GM18858 (cell line): ENCODE data around the gene ITGB8.

Experiments
- ATAC-seq: cut with Tn5 transposase; IDR thresholded peaks from one replicate; pipeline ENCODE4 v1.9.1; 2021; ENCODE audit not compliant: unreplicated experiment

ITGB8 gene

DNA sequence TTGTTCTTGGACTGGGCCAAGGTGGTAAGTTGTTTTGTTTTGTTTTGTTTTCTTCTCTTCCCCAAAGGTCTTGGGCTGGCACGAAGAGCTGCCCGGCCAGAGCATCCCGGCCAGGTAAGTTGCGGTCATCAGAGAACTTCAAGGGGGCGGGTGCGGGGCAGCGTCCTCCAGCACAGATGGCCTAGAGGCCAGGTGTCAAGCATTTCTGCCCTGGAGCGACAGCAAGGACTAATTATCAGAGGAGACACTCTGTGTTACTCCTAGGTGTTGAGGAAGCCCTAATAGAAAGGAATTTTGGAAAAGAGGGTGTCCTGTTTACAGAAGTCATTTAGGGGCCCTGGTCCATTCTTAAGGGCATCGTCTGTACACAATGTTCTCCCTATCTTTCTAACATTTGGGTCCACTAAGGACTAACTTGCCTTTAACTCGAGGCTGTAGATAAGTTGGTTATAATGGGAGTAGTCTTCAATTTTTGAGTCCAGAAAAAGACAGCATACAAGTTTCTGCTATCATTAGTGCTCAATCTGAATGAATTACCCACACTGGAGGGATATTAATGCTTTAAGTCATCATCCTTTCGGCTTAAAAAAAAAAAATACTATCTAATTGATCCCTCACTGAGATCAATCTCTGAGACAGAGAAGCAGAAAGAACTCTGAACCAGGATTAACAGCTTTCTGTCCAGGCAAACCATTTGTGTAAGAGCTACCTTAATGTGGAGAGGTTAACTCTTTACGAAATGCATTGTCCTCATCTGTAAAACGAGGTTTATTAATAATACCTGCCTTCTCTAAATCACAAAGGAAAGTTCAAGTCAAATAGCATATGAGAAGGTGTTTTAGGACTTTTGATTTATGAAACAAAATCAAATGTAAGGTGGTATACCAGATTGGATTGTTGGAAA, 1.5 kb downstream of the ITGB8 start:
- ATAC-seq = no peak

DNA sequence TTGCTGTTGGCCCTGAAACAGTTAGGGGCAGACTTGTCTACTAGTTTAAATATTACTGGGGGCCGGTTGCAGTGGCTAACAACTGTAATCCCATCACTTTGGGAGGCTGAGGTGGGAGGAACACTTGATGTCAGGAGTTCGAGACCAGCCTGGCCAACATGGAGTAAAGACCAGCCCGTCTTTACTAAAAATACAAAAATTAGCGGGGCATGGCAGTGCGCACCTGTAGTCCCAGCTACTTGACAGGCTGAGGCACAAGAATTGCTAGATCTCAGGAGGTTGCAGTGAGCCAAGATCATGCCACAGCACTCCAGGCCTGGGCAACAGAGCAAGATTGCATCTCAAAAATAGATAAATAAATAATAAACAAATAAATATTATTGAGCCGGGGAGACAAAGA, 7.6 kb downstream of the ITGB8 start:
- ATAC-seq = no peak

DNA sequence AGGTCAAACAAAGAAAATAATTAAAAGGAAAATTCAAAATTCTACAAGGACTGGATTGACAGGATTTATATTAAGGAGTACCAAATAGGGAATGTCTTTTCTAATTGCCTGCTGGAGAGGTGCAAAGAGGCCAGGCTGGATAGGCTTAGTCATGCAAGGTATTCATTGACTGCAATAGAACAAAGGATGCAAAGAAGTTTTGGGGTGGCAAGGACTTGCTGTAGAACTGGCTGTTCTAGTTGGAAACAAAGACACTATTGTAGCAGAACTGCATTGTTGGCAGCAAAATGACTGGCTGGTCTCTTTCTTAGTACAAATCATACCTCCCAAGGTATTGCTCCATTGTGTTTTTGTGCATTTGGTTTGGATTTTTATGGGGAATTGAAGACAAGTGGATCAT, 10.1 kb downstream of the ITGB8 start:
- ATAC-seq = no peak

DNA sequence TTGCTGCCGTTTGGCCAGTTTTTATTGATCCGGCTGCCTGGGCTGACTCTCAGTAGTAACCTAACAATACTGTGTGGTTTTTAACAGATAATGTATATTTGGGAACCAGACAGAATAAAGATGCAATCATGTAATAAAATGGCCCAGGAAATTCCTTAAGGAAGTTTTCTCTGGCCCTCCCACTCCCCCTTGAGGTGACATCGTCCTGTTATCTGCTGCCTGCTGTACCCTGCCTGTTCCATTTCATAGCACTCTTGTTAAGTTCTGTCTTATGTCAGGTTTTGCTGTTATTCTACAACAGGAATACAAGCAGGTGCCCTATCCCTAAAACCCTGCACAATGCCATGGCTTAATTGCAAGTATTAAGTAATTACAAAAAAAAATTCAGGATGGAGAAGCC, 12.5 kb downstream of the ITGB8 start:
- ATAC-seq = no peak

DNA sequence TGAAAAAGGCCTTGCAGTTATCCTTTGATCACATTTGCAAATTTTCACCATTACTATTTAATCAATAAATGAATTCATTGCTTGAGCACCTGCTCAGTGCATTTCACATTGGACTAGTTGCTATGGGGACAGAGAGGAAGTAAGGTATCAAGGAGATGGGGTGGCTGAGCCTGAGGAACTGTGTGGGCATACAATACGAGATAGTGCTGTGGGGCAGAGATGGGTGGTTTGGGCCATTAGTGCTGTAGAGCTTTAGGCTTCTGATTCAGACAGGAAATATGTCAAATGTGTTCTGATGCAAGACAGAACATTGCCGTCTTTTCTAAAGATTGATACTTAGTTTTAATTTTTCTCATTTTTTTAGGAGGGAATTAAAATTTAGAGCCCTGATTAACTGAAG, 13.2 kb downstream of the ITGB8 start:
- no peak for ATAC-seq

DNA sequence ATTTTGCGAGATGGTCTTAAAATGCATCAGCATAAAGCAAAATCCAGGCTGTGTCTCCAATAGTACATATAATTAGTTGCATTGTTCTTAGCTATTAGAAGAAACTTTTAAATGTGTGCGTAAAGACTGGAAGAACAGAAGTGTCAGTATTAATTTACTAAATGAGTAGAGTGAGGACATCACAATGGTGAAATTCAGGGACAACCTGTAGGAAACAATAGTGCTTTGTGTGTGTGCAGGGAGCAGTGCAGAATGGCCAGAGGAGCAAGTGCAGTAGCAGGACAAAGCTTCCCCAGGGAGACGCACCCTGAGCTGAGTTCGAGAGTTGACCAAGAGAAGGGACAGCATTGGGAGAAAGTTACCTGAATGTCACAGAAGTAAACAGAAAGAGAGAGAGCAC, 13.7 kb downstream of the ITGB8 start:
- no peak for ATAC-seq

DNA sequence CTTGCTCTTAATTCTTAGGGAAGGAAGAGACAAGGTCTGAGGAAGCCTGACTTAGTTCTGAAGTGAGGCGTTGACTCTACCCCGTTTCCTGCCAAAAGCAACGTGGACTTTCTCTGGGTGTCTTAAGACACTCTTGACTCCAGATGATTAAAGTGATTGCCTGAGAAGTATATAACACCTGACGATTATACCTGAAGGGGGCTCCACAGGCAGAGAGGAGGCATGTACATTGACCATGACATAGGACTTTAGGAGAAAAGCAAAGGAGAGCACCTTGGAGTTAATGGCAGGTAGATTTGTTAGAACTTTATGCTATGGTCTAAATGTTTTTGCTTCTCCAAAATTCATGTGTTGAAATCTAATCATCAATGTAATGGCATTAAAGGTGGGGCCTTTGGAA, 15.9 kb downstream of the ITGB8 start:
- ATAC-seq = no peak

DNA sequence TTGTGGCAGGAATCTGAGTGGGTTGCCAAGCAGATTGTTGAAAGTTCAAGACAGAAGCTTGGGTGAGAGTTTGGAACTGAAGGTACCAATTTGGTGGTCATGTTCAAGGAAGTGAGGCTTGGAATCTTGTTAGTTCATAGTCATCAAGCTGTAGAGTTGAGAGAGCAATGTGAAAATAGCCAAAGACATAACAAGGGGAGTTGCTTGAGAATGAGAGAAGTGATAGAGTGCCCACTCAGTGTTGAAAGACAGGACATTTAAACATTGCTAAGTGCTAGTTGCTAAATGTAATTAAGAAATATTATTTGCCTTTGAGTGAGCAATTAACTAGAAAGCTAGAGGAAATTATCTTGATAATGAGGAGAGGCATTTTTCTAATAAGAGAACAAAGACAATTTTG, 17.0 kb downstream of the ITGB8 start:
- no peak for ATAC-seq

DNA sequence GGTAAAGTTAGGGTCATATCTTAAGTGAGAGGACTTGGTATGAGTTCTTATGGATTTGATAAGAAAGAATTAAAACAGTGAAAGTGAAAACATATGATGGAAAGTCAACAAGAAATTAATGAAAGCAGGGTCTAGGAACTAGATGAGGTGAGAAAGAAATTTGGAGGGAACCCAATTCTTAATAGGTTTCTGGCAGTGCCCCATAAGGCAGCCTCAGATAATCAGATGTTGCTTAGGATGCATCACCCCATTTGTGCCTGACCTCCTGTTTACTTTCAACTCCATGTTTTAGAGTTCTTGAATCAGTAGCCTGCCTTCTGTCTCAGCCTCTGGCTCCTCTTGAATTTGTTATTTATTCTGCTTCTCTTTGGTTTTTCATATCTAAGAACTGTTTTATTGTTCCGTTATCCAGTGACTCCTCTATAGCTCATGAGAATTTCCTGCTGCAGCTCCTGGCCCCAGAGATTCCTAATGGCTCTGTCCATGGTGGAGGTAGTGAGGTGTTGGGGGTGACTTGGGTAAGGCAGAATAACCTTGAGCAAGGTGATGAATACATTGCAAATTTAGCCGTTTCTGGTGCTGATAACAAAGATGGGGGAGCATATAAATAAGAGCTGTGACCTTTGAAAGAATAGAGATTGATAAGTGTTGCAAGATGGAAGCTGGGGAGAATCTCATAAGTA, 17.6 kb downstream of the ITGB8 start:
- ATAC-seq = no peak

DNA sequence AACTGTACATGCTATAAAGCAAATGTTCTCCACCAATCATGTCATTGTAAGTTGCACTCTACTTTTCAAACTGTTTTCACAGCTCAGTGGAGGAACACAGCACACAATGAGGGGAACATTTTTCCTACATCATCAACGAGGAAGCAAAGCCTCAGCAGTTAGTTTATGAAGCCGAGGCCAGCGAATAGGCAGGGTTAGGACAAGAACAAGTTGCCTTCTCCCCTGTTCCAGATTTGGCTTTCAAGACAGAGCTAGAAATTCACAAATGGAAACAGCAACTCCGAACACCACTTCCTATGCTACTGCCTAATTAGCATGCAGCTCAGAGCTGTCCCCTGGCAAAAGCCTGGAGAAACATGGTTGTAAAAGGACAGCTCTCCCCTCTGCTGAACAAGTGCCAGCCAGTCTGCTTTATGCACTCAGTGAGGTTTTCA, 19.8 kb downstream of the ITGB8 start:
- no peak for ATAC-seq

DNA sequence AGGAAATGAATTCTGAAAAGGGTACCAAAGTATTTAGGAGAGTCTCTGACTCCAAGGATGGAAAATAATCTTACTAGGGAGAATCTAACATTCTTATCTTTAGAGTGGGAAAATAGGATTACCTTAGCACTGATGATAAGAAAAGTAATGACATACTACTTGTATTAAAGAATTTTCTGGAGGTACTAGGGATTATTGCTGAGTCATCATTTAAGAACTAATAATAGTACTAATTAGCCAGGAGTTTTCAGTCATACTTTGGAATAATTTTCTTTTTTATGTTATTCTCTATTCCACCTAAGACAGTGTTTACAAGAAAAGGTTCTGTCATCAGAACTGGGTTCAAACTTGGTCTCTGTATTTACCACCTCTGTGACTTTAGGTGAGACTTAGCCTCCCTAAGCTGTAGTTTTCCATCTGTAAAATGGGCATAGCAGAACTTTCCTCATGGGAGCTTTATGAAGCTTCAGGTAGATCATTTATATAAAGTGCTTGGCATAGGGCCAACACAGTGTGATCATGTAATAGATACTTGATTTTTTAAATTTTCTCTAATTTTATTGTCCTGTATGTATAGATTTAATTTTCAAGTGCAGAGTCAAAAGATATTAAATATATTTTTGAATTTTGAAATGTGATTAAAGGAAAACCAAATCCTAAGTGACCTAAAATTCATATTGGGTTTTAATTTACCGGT, 20.4 kb downstream of the ITGB8 start:
- ATAC-seq = no peak

DNA sequence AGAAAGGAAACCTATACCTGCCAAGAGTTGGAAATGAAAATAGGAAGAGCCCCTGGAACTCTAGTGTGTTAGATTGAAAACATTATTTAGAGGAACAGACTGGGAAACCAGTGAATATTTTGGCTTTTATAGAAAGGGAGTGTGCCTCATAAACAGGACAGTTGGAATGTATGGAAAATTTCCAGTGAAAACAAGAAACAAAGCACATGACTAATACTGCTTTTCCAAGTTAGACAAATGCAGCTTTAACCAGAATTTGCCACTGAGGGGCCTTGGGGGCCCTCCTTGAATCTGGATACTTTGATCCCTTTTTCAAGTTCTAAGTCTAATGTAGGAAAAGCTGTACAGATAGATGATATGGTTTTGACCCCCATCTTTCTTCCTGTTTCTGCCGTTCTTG, 21.2 kb downstream of the ITGB8 start:
- no peak for ATAC-seq

DNA sequence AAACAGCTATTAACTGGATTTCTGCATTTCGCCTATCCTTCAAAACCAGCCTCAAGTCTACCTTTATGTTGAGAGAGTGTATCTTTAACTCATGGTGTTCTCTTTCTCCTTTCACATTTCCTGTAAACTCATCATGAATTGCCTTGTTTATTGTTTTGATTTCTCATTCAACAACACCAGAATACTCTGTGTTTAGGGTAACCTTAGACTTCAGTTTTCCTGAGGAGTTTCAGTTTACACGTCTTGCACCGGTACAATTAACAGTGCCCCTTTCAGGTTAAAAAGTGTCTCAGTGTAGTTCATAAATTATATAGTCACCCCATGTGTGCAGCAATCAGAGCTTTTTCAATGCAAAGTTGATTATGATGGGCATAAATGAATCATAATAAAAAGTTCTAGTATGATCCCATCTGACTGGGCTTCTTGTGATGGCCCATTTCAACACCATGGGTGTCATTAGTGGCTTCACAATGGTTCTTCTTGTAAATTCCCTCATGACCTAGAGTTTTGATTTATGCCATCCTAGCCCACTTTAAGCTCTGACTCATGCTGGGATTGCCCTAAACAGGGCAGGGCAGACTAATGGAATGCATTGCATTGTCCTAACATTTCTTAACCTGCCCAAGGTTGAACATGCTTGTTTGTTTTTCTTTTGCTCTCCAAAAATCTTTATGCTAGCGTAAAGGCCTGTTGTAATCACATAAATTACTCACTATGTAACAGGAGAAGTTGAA, 22.0 kb downstream of the ITGB8 start:
- ATAC-seq = no peak

DNA sequence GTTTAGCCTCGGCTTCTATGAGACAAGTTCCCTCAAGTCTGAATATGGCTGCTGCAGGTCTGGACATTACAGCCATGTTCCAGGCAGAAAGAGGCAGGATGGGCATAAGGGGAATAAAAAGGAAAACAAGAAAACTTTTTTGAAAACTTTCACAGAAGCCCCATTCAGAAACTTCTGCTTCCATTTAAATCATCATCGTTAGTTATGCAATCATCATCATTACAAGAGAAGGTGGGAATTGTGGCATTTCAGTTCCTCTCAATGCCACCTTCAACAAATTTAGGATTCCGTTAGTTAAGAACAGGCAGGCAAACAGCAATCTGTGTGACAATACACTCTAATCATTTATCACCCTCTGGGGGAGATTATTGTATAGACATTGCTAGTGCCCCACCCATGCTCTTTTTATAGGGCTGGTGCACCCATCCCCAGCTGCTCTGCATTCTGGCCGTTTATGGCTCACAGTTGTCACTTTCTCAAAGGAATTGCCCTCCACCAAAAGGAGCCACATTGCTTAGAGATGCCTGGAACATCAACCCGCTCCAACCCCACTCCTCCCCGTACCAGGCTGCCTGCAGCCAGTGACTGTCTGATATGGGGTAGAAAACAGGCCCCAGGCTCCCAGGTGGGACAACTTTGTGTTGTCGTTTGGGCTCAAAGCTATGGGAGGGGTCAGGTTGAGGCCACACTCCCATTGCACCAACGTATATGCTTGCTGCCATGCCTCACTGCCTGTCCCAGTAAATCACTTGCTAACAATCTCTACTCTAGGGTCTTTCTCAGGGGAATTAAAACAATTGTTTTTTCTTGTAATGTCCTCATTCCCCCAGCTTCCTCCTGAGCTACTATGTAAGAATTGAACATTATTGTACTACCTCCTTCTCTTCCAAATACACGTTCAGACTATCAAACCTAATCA, 24.2 kb downstream of the ITGB8 start:
- no peak for ATAC-seq

DNA sequence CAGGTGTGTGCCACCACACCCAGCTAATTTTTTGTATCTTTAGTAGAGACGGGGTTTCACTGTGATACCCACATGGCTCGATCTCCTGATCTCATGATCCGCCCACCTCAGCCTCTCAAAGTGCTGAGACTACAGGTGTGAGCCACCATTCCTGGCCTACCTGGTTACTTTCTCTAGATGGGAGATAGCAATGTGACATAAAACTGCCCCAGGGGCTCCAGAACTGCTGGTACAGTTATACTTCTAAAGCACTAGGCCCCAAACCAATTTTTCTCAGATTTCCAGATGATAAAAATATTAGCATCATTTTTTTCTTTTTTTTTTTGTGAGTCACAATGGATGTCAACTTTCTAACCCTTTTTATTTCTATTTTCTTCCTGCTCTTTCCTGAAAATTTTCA, 27.4 kb downstream of the ITGB8 start:
- no peak for ATAC-seq

DNA sequence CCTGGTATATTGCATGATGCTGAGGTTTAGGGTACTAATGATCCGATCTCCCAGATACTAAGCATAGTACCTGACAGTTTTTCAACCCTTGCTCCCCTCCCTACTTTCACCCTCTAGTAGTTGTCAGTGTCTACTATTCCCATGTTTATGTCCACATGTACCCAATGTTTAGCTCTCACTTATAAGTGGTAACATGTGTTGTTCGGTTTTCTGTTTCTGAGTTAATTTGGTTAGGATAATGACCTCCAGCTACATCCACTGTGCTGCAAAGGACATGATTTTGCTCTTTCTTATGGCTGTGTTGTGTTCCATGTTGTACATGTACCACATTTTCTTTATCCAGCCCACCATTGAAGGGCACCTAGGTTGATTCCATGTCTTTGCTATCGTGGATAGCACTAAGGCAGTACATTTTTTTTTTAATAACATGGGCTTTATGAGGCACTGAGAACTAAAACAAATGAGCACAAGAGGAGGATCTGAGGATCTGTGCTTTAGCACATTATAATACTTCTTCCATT, 28.1 kb downstream of the ITGB8 start:
- ATAC-seq = no peak

DNA sequence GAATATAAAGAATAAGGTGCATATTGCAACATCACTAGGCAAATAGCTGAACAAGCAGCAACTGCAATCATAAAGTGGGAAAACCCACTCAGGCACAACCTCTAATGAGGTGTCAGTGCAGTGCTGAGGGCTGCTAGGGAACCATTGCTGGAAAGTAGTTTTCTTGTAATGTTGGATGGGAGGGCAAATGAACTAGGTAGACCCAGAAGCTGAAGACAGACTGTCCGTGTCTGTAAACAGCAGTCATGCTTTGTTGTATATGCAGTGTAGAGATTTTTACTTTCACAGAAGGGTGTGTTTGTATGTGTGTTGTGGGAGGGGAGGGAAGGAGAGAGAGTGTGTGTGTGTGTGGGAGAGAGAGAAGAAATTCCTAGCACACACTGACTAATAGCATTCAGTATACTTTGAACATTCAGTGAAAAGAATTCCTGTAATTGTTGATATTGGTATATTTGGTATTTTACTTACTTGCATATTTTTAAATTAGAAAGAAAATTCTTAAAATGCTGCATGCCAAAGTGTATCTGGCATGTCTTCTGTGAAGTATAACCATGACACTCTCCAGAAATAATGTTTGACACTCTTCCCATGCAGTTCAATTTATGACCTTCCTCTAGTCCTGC, 28.8 kb downstream of the ITGB8 start:
- no peak for ATAC-seq

DNA sequence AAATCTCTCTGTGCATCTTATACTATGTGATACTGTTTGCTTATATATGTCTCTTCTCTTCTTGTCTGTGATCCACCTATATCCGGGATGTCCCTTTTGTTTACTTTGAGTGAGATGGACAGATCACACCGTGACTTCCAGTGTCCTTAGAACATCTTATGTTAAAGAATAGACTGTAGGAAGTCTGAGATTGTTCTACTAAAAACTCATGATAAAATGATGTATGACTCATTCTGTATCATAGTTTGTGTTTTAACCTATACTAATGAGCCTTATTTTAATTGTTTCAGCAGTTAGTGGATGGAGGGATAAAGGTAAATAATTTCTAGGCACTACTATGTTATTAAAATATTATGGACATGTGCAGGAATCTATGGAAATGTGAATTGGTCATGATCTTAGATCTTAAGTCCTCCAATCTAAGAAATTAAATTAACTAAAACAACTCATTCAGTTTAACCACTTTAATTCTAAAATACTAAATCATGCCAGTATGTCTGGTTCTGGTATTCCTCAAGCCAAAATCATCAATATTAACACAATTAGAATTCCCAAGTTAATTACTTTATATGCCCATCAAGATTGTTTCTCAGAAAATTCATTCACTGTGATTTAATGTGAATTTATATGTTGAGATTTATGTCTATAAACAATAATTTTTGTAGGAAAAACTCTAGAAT, 32.0 kb downstream of the ITGB8 start:
- ATAC-seq = no peak
